ENCODE results near the gene SYF2.

Gene SYF2

DNA sequence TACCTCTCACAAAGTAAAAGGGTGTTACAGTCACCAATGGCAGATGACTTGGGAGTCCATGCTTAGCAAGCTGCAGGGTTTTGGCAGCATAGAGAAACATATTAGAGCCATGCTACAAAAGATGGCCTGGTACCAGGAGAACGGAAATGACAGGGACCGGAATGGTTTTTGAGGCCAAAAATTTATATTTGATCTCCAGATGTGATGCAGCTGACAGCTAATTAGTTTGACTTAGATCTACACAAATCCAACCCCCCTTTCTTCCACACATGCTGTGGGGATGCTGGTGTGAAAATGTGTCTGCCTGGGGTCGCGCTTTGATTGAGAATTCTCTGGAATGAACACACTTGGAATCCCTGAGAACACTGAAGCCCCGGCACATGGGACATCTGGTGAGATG, 26.5 kb downstream of the SYF2 start:
- no peak overlapping the region for H3K4me3 ChIP-seq (ENCODE audit: low read length in 2 of 2)
- no peaks in the 10 kb centered on the region for H3K4me1 ChIP-seq (ENCODE audit: control insufficient read depth, insufficient read depth, low read length)
- peaks cover 0 to 6% of the 10 kb centered on the region in 2 donors for H3K27me3 ChIP-seq (ENCODE audit: control insufficient read depth in 1 of 2, insufficient read depth in 2 of 2, low read length in 2 of 2)
- H3K27ac ChIP-seq (ENCODE audit: low read length) = no peak overlapping the region
- no peaks in the 10 kb centered on the region for H3K9me3 ChIP-seq (ENCODE audit: control insufficient read depth in 2 of 2, low read length in 2 of 2)
- H3K9ac ChIP-seq (ENCODE audit: low read length in 2 of 2) = no peak overlapping the region
- no peaks in the 10 kb centered on the region for H3K36me3 ChIP-seq (ENCODE audit: control insufficient read depth in 2 of 2, insufficient read depth in 2 of 2, low read length in 2 of 2)

DNA sequence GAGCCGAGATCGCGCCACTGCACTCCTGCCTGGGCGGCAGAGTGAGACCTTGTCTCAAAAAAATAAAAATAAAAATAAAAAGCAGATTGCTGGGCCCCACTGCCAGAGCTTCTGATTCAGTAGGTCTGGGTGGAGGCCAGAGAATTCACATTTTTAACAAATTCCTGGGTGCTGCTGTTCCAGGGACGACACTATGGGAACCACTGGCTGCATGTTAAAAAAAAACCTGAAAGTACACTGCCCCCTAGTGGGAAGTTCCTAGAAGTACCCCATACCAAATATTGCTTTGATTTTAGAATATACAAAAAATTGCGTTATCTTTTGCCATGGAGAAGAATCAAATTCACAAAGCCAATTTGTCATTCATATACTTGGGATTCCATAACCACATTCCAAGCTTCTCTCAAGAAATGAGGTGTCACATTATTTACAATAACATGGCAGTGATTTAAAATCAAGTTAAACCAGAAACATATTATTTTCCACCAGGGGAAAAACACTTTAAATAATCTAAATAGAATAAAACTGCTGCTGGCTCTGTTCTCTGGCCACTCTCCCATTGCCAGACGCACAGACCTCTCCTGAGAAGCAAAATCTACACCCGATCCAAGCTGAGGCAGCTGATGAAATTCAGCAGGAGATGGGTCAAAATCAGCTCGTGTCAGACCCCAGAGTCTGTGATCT, 27.4 kb downstream of the SYF2 start:
- H3K27me3 ChIP-seq (ENCODE audit: control insufficient read depth in 1 of 2, insufficient read depth in 2 of 2, low read length in 2 of 2) = peaks cover 0 to 2% of the 10 kb centered on the region in 2 donors
- no peak overlapping the region for H3K4me3 ChIP-seq (ENCODE audit: low read length in 2 of 2)
- no peak overlapping the region for H3K27ac ChIP-seq (ENCODE audit: low read length)
- no peaks in the 10 kb centered on the region for H3K36me3 ChIP-seq (ENCODE audit: control insufficient read depth in 2 of 2, insufficient read depth in 2 of 2, low read length in 2 of 2)
- peaks cover 3% of the 10 kb centered on the region for H3K4me1 ChIP-seq (ENCODE audit: control insufficient read depth, insufficient read depth, low read length)
- H3K9ac ChIP-seq (ENCODE audit: low read length in 2 of 2) = no peak overlapping the region
- H3K9me3 ChIP-seq (ENCODE audit: control insufficient read depth in 2 of 2, low read length in 2 of 2) = no peaks in the 10 kb centered on the region

DNA sequence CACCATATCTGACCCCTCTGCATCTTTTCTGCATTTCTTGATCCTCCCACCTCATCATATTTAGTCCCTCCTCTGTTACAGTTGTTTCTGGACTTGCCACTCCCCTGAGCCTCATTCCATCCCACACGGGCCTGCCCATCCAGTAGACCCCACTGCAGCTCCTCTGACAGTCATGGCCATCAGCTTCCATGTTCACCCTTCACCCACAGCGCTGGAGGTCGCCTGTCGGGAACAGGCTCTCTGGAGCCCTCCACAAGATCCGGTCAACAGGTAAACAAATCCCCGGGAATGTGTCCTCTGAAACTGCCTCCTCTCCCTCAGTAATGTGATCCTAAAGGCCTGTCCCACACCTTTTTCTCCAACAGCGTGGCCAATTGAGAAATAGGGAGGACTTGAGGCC, 31.3 kb downstream of the SYF2 start:
- Histone ChIP-seq H3K4me1 (ENCODE audit: control insufficient read depth, insufficient read depth, low read length) (peaks cover 7% of the 10 kb centered on the region), H3K27ac (ENCODE audit: low read length) (no peak overlapping the region), H3K4me3 (ENCODE audit: low read length in 2 of 2) (no peak overlapping the region), H3K9me3 (ENCODE audit: control insufficient read depth in 2 of 2, low read length in 2 of 2) (no peaks in the 10 kb centered on the region), H3K36me3 (ENCODE audit: control insufficient read depth in 2 of 2, insufficient read depth in 2 of 2, low read length in 2 of 2) (no peaks in the 10 kb centered on the region), H3K27me3 (ENCODE audit: control insufficient read depth in 1 of 2, insufficient read depth in 2 of 2, low read length in 2 of 2) (no peaks in the 10 kb centered on the region), H3K9ac (ENCODE audit: low read length in 2 of 2) (no peak overlapping the region)

DNA sequence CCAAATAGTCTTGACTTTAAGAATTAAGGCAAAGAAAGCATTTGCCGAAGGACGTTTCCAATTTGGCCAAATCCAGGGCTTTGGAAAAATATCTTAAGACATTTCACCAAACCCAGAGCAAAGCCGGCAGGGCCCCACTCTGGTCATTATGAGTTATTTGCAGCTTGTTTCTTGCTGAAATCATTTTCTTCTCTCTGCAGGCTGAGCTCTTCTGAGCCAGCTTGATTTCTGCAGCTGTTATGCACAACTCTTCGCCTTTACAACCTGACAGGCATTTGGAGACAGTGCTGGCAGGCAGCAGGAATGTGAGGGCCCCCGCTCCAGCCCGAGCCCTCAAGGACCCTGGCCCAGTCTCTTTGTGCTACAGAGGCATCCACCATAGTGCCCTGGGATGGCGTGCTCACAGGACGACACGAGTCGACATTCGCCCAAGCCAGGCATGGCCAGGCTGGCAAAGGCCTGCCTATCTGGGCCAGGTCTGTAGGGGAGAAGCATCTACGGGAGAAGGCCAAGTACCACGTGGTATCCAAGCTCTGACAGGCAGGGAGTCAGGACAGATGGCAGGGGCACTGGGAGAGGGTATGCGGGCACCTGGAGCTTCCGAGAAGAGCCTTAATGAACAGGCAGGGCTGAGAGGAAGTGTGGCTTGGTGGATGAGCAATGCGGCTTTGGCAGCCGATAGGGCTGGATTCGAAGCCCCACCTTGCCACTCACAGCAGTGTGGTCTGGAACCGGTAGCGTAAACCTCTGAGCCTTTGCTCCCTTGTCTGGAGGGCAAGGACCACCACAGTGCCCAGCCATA, 32.3 kb downstream of the SYF2 start:
- Histone ChIP-seq H3K9ac (ENCODE audit: low read length in 2 of 2) (no peak overlapping the region), H3K36me3 (ENCODE audit: control insufficient read depth in 2 of 2, insufficient read depth in 2 of 2, low read length in 2 of 2) (no peaks in the 10 kb centered on the region), H3K4me3 (ENCODE audit: low read length in 2 of 2) (no peak overlapping the region), H3K27ac (ENCODE audit: low read length) (no peak overlapping the region), H3K4me1 (ENCODE audit: control insufficient read depth, insufficient read depth, low read length) (peaks cover 7% of the 10 kb centered on the region), H3K9me3 (ENCODE audit: control insufficient read depth in 2 of 2, low read length in 2 of 2) (no peaks in the 10 kb centered on the region), H3K27me3 (ENCODE audit: control insufficient read depth in 1 of 2, insufficient read depth in 2 of 2, low read length in 2 of 2) (peaks cover 3 to 7% of the 10 kb centered on the region in 2 donors)

DNA sequence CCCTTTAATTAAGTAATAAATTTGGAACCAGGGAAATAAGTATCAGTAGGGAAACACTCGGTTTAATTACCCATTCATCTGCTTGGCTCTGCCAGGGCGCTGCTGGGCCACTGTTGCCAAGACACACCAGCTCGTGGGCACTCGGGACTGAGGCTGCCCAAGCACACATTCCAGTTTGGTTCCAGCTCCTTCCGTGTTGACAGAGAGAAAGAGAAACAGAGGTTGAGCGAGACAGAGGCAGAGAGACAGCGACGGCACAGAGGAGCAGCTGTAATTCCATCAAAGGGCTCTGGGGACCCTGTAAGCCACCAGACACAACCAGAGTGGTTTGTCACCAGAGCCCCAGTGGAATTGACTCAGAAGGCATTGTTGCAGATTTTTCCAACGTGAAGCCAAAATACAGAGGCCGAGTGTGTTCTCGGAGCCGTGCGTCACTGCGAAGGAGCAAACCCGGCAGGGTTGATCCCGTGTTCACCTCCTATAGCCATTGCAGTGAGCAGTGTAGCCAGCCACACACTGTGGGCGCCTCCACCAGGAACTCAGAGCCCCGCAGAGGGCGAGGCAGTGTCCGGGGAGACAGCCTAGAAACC, 33.5 kb downstream of the SYF2 start:
- no peak overlapping the region for H3K27ac ChIP-seq (ENCODE audit: low read length)
- H3K36me3 ChIP-seq (ENCODE audit: control insufficient read depth in 2 of 2, insufficient read depth in 2 of 2, low read length in 2 of 2) = no peaks in the 10 kb centered on the region
- no peak overlapping the region for H3K4me3 ChIP-seq (ENCODE audit: low read length in 2 of 2)
- peaks cover 7% of the 10 kb centered on the region for H3K4me1 ChIP-seq (ENCODE audit: control insufficient read depth, insufficient read depth, low read length)
- H3K9me3 ChIP-seq (ENCODE audit: control insufficient read depth in 2 of 2, low read length in 2 of 2) = no peaks in the 10 kb centered on the region
- no peak overlapping the region for H3K9ac ChIP-seq (ENCODE audit: low read length in 2 of 2)
- H3K27me3 ChIP-seq (ENCODE audit: control insufficient read depth in 1 of 2, insufficient read depth in 2 of 2, low read length in 2 of 2) = peaks cover 8 to 9% of the 10 kb centered on the region in 2 donors

DNA sequence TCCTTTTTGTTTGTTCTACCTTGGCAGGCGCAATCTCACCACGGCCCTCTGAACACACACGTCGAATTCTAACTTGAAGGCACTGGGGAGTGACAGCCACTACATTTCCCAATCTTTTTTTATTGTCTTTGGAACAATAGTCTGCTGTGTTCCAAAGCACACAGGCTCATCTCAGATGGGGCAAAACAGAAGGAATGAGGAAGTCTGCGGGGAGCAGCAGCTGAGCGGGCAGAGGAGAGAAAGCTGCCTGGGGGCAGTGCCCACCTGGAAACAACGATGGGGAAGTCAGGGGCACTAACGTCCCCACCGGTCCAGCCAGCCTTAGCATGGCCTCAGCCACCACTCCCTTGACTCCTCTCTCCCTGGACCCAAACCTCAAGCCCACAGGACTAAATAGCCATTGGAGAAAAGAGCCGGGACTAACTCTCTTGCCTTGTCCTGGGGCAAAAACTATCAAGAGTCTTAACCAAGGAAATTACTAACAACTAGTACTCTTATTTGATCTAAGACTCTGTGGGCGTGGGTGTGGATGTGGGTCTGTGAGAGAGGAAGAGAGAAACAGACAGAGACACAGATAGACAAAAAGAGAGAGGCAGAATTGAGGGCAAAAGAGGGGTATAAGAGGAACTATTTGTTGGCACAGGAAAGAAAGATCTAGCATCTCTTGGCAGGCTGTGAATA, 34.2 kb downstream of the SYF2 start:
- H3K4me1 ChIP-seq (ENCODE audit: control insufficient read depth, insufficient read depth, low read length) = peaks cover 7% of the 10 kb centered on the region
- H3K4me3 ChIP-seq (ENCODE audit: low read length in 2 of 2) = no peak overlapping the region
- no peak overlapping the region for H3K9ac ChIP-seq (ENCODE audit: low read length in 2 of 2)

DNA sequence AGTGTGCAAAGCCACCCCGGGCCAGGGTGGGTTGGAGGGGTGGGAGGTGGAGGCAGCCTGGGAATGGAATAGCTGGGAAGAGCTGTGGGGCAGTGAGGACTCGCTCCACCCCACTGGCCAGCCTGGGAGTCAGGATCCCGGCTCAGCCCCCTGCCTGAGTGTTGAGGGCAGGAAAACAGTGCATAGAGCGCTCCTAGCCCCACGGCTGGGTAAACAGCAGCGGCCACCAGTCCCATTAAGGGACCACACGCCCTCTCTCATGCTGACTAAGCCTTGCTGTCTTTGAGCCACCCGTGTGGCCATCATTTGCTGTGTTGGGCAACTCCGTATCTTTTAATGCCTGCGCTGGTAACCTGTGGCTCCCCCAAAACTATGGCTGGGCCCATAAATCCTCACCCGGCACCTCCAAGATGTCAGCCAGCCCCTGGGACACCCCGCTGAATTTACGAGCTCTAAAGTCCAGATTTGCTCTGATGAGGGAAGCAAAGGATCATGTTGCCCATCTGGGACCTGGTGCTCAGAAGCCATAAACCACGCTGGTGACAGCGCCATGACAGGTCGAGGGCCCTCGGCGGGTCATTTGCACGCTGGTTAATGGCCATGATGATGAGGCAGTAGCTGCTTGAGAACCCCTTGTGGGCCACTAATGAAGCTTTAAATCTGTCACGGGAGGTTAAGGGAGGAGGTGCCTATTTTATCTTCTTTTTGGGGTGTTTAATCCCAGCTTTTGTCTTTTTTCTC, 34.9 kb downstream of the SYF2 start:
- no peaks in the 10 kb centered on the region for H3K36me3 ChIP-seq (ENCODE audit: control insufficient read depth in 2 of 2, insufficient read depth in 2 of 2, low read length in 2 of 2)
- peaks cover 12 to 15% of the 10 kb centered on the region in 2 donors for H3K27me3 ChIP-seq (ENCODE audit: control insufficient read depth in 1 of 2, insufficient read depth in 2 of 2, low read length in 2 of 2)
- H3K4me1 ChIP-seq (ENCODE audit: control insufficient read depth, insufficient read depth, low read length) = peaks cover 7% of the 10 kb centered on the region
- no peak overlapping the region for H3K27ac ChIP-seq (ENCODE audit: low read length)
- no peak overlapping the region for H3K9ac ChIP-seq (ENCODE audit: low read length in 2 of 2)
- H3K4me3 ChIP-seq (ENCODE audit: low read length in 2 of 2) = no peak overlapping the region
- H3K9me3 ChIP-seq (ENCODE audit: control insufficient read depth in 2 of 2, low read length in 2 of 2) = no peaks in the 10 kb centered on the region

More for the DNA sequence above, 34.2 kb downstream of the SYF2 start:
- H3K27me3 ChIP-seq (ENCODE audit: control insufficient read depth in 1 of 2, insufficient read depth in 2 of 2, low read length in 2 of 2) = peaks cover 9 to 10% of the 10 kb centered on the region in 2 donors
- H3K36me3 ChIP-seq (ENCODE audit: control insufficient read depth in 2 of 2, insufficient read depth in 2 of 2, low read length in 2 of 2) = no peaks in the 10 kb centered on the region
- H3K27ac ChIP-seq (ENCODE audit: low read length) = no peak overlapping the region
- H3K9me3 ChIP-seq (ENCODE audit: control insufficient read depth in 2 of 2, low read length in 2 of 2) = no peaks in the 10 kb centered on the region

DNA sequence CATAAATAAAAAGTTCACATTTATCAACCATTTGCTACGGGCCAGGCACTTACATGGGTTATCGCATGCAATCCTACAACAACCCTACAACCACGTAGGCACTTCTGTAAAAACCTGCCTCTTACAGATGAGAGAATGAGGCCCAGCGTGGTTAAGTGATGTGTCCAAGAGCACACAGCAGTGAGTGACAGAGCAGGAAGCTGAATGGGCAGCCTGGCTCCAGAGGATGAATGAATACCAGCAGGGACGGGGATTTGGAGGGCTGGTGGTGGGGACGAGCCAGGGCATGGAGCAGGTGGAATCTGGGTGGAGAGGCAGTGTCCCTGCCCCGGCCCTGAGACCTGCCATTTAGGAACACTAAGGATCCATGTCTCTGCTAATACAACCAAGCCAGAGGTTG, 35.5 kb downstream of the SYF2 start:
- Histone ChIP-seq H3K4me1 (ENCODE audit: control insufficient read depth, insufficient read depth, low read length) (peaks cover 7% of the 10 kb centered on the region), H3K27me3 (ENCODE audit: control insufficient read depth in 1 of 2, insufficient read depth in 2 of 2, low read length in 2 of 2) (peaks cover 15 to 17% of the 10 kb centered on the region in 2 donors), H3K9me3 (ENCODE audit: control insufficient read depth in 2 of 2, low read length in 2 of 2) (no peaks in the 10 kb centered on the region), H3K27ac (ENCODE audit: low read length) (no peak overlapping the region), H3K9ac (ENCODE audit: low read length in 2 of 2) (no peak overlapping the region), H3K4me3 (ENCODE audit: low read length in 2 of 2) (no peak overlapping the region), H3K36me3 (ENCODE audit: control insufficient read depth in 2 of 2, insufficient read depth in 2 of 2, low read length in 2 of 2) (no peaks in the 10 kb centered on the region)

DNA sequence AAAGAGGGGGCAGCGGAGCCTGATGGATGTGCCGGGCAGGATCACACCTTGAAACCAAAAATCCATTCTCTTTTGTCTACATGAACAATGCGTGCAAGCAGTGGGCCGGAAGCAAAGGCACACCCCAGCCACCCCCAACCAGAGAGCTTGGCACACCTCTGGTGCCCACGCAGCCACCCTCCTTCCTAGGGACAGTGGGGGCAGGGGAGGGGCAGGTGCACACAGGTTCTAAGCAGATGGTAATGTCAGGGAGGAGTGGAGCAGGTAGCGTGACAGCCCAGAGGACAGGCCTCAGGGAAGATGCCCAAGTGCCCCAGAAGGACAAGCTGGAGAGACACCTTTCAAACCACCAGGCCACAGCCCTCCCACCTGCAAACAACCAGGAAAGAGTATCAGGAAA, 36.5 kb downstream of the SYF2 start:
- Histone ChIP-seq H3K27ac (ENCODE audit: low read length) (no peak overlapping the region), H3K27me3 (ENCODE audit: control insufficient read depth in 1 of 2, insufficient read depth in 2 of 2, low read length in 2 of 2) (peaks cover 15 to 17% of the 10 kb centered on the region in 2 donors), H3K4me1 (ENCODE audit: control insufficient read depth, insufficient read depth, low read length) (peaks cover 7% of the 10 kb centered on the region), H3K9ac (ENCODE audit: low read length in 2 of 2) (no peak overlapping the region), H3K36me3 (ENCODE audit: control insufficient read depth in 2 of 2, insufficient read depth in 2 of 2, low read length in 2 of 2) (no peaks in the 10 kb centered on the region), H3K4me3 (ENCODE audit: low read length in 2 of 2) (no peak overlapping the region), H3K9me3 (ENCODE audit: control insufficient read depth in 2 of 2, low read length in 2 of 2) (no peaks in the 10 kb centered on the region)

DNA sequence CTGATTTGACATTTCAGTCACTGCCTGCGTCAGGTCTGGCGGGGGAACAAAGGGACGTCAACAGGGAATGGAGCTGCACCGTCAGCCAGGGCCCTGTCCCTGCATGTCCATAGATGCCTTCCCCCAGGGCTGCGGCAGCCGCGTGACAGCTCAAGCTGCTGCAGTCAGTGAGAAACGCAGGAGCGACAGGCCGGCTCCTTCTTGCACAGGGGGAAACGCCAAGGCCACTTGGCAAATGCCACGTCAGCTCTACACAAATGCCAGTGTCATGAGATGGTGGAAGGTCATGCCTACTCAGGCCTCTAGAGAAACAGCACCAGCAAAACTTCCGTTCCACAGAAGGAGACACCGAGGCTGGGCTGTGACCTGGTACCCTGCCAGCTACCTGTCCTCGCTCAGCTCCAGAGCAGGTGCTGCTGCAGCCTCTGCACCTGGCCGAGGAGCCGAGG, 37.7 kb downstream of the SYF2 start:
- no peaks in the 10 kb centered on the region for H3K36me3 ChIP-seq (ENCODE audit: control insufficient read depth in 2 of 2, insufficient read depth in 2 of 2, low read length in 2 of 2)
- H3K27ac ChIP-seq (ENCODE audit: low read length) = no peak overlapping the region
- H3K4me3 ChIP-seq (ENCODE audit: low read length in 2 of 2) = no peak overlapping the region
- no peak overlapping the region for H3K9ac ChIP-seq (ENCODE audit: low read length in 2 of 2)
- peaks cover 4% of the 10 kb centered on the region for H3K4me1 ChIP-seq (ENCODE audit: control insufficient read depth, insufficient read depth, low read length)
- no peaks in the 10 kb centered on the region for H3K9me3 ChIP-seq (ENCODE audit: control insufficient read depth in 2 of 2, low read length in 2 of 2)
- H3K27me3 ChIP-seq (ENCODE audit: control insufficient read depth in 1 of 2, insufficient read depth in 2 of 2, low read length in 2 of 2) = peaks cover 15 to 17% of the 10 kb centered on the region in 2 donors

Measured in stomach smooth muscle (tissue), 2 donors.